GM23248 (cell line): ENCODE data around the gene NCBP3. TPM values are rescaled to one million over a fixed set of nuclear protein-coding genes. Genes with fewer than 3 reads are reported as not detected.

ENCODE experiments used
- DNase-seq: peaks from one replicate; pipeline ENCODE4 v3.0.0-alpha.2; 2015
- H2AFZ ChIP-seq: fragments of 200-600 bp; sonication (generic); 2 replicates; pipeline ENCODE4 v1.6.1; 2016; ENCODE audit warnings: antibody characterized with exemption
- H3F3A ChIP-seq: fragments of 200-600 bp; sonication (generic); 2 replicates; pipeline ENCODE4 v1.6.1; 2016; ENCODE audit warnings: mild to moderate bottlenecking, antibody characterized with exemption, mixed run types; ENCODE audit not compliant: insufficient read depth
- H3K27ac ChIP-seq: fragments of 200-600 bp; sonication (generic); 2 replicates; pipeline ENCODE4 v1.5.1; 2016; ENCODE audit warnings: mild to moderate bottlenecking
- H3K27me3 ChIP-seq: fragments of 200-600 bp; sonication (generic); replicated peaks from 2 replicates; pipeline ENCODE4 v1.6.1; 2016; ENCODE audit warnings: mild to moderate bottlenecking; ENCODE audit not compliant: insufficient read depth
- H3K36me3 ChIP-seq: fragments of 200-600 bp; sonication (generic); 2 replicates; pipeline ENCODE4 v1.6.1; 2016; ENCODE audit warnings: low read depth, mild to moderate bottlenecking
- H3K4me1 ChIP-seq: fragments of 200-600 bp; sonication (generic); 2 replicates; pipeline ENCODE4 v1.6.1; 2016; ENCODE audit warnings: mild to moderate bottlenecking; ENCODE audit not compliant: insufficient read depth
- H3K4me2 ChIP-seq: fragments of 200-600 bp; sonication (generic); one replicate; pipeline ENCODE4 v1.6.1; 2016; ENCODE audit warnings: mild to moderate bottlenecking; ENCODE audit not compliant: unreplicated experiment
- H3K4me3 ChIP-seq: fragments of 200-600 bp; sonication (generic); 2 replicates; pipeline ENCODE4 v1.5.1; 2016; ENCODE audit warnings: mild to moderate bottlenecking
- H3K79me2 ChIP-seq: fragments of 200-600 bp; sonication (generic); 2 replicates; pipeline ENCODE4 v1.6.1; 2016; ENCODE audit warnings: mild to moderate bottlenecking; ENCODE audit not compliant: insufficient read depth
- H3K9ac ChIP-seq: fragments of 200-600 bp; sonication (generic); 2 replicates; pipeline ENCODE4 v1.6.1; 2016; ENCODE audit warnings: mild to moderate bottlenecking
- H3K9me2 ChIP-seq: fragments of 200-600 bp; sonication (generic); 2 replicates; pipeline ENCODE4 v1.6.1; 2016; ENCODE audit warnings: mixed run types, mild to moderate bottlenecking, moderate library complexity; ENCODE audit not compliant: insufficient read depth
- H3K9me3 ChIP-seq: fragments of 200-600 bp; sonication (generic); one replicate; pipeline ENCODE4 v1.6.1; 2017; ENCODE audit warnings: low read depth
- H4K20me1 ChIP-seq: fragments of 200-600 bp; sonication (generic); 2 replicates; pipeline ENCODE4 v1.6.0; 2016; ENCODE audit not compliant: insufficient read depth
- EZH2 ChIP-seq: fragments of 200-600 bp; sonication (generic); IDR thresholded peaks from 2 replicates; pipeline ENCODE4 v1.6.1; 2018; ENCODE audit warnings: antibody characterized with exemption, mild to moderate bottlenecking; ENCODE audit not compliant: insufficient read depth, poor library complexity, severe bottlenecking
- EZH2phosphoT487 ChIP-seq: fragments of 200-600 bp; sonication (generic); IDR thresholded peaks from 2 replicates; pipeline ENCODE4 v1.6.1; 2018; ENCODE audit warnings: antibody characterized with exemption, moderate library complexity, mild to moderate bottlenecking, low read depth; ENCODE audit not compliant: insufficient read depth
- WGBS, 2 experiments: methylation state at CpG; one replicate each; pipeline ENCODE4 v1.1.6; 2015 to 2017; ENCODE audit warnings: low lambda C conversion rate in 2 of 2, low coverage in 1 of 2; ENCODE audit errors: missing lambda C conversion rate in 2 of 2; 5-methylcytosine and 5-hydroxymethylcytosine counted together
- in situ Hi-C: fragments of 300-500 bp; cut with MboI; formaldehyde crosslinking; loops from 2 replicates; pipeline ENCODE4 v1.15.0; 2020
- polyA plus RNA-seq: library from polyadenylated mRNA; unstranded; fragments of >200 nt; fragmentation: Nextera tagmentation; extraction: Ambion mirVana; gene quantifications from 2 replicates; pipeline ENCODE4 v1.2.1, GENCODE V29; 2016
- total RNA-seq: library from RNA; depleted of rRNA; stranded (reverse); fragments of >200 nt; shearing (Covaris generic); gene quantifications from 2 replicates; pipeline ENCODE4 v1.2.3, GENCODE V29; 2014

Gene NCBP3
- total and polyA plus RNA-seq, 2 experiments from 2014 or later, result 16.6 to 20.1 TPM

- in situ Hi-C loops, result no loop called here
- Histone ChIP-seq H3K9me2 (no peaks in the 10 kb centered on the region), H3K4me1 (no peaks in the 10 kb centered on the region), H2AFZ (no peak overlapping the region), H3K27ac (no peak overlapping the region), H3F3A (no peaks in the 10 kb centered on the region), H4K20me1 (no peaks in the 10 kb centered on the region), H3K4me3 (no peak overlapping the region), H3K9ac (no peak overlapping the region), H3K36me3 (no peaks in the 10 kb centered on the region), H3K79me2 (no peaks in the 10 kb centered on the region), H3K9me3 (no peaks in the 10 kb centered on the region), H3K27me3 (no peaks in the 10 kb centered on the region), H3K4me2 (no peak overlapping the region)
- peak; percentile 26 for DNase-seq
- TF ChIP-seq EZH2 (no peak), EZH2phosphoT487 (no peak)
- WGBS, 2 experiments, result 37 to 41% methylated on average over 21 to 23 of the region's 23 CpGs
Observed at GRCh38 chr17:3761036-3761917, 84.8 kb downstream of the NCBP3 start.

GRCh38 chr17:3759597-3760216 is 86.3 kb downstream of the NCBP3 start:
- Histone ChIP-seq H3F3A (no peaks in the 10 kb centered on the region), H3K4me3 (no peak overlapping the region), H3K36me3 (no peaks in the 10 kb centered on the region), H3K27me3 (no peaks in the 10 kb centered on the region), H3K27ac (no peak overlapping the region), H3K9me2 (no peaks in the 10 kb centered on the region), H3K9ac (no peak overlapping the region), H3K9me3 (no peaks in the 10 kb centered on the region), H2AFZ (no peak overlapping the region), H3K4me2 (no peak overlapping the region), H4K20me1 (no peaks in the 10 kb centered on the region), H3K4me1 (no peaks in the 10 kb centered on the region), H3K79me2 (no peaks in the 10 kb centered on the region)
- in situ Hi-C loops, result no loop called here
- DNase-seq, result no peak
- 73 to 80% methylated on average over 6 of the region's 6 CpGs for WGBS, 2 experiments
- TF ChIP-seq EZH2phosphoT487 (no peak), EZH2 (no peak)

GRCh38 chr17:3755335-3756030 is 90.6 kb downstream of the NCBP3 start:
- 42 to 45% methylated on average over 20 of the region's 20 CpGs for WGBS, 2 experiments
- in situ Hi-C loops, result no loop called here
- Histone ChIP-seq H3K9me3 (no peaks in the 10 kb centered on the region), H3K79me2 (no peaks in the 10 kb centered on the region), H3K27me3 (no peaks in the 10 kb centered on the region), H3F3A (no peaks in the 10 kb centered on the region), H3K9ac (no peak overlapping the region), H3K4me1 (no peaks in the 10 kb centered on the region), H2AFZ (no peak overlapping the region), H3K4me2 (no peak overlapping the region), H3K9me2 (no peaks in the 10 kb centered on the region), H3K27ac (no peak overlapping the region), H3K4me3 (no peak overlapping the region), H3K36me3 (no peaks in the 10 kb centered on the region), H4K20me1 (no peaks in the 10 kb centered on the region)
- TF ChIP-seq EZH2phosphoT487 (no peak), EZH2 (no peak)
- no peak for DNase-seq

- H3K4me1 ChIP-seq, result no peaks in the 10 kb centered on the region
- no peak overlapping the region for H3K4me3 ChIP-seq
- H3K9ac ChIP-seq, result no peak overlapping the region
- peak; percentile 58 for DNase-seq
- WGBS, 2 experiments, result 8 to 11% methylated on average over 30 to 56 of the region's 56 CpGs
- H4K20me1 ChIP-seq, result no peaks in the 10 kb centered on the region
- H3K9me3 ChIP-seq, result no peaks in the 10 kb centered on the region
- H3F3A ChIP-seq, result no peaks in the 10 kb centered on the region
- no peak for TF ChIP-seq EZH2
- TF ChIP-seq EZH2phosphoT487, result no peak
- no peak overlapping the region for H3K27ac ChIP-seq
- no peaks in the 10 kb centered on the region for H3K79me2 ChIP-seq
- H3K9me2 ChIP-seq, result no peaks in the 10 kb centered on the region
- no peak overlapping the region for H2AFZ ChIP-seq
- in situ Hi-C loops, result no loop called here
- H3K27me3 ChIP-seq, result no peaks in the 10 kb centered on the region
- H3K4me2 ChIP-seq, result no peak overlapping the region
- no peaks in the 10 kb centered on the region for H3K36me3 ChIP-seq
Observed at GRCh38 chr17:3754458-3755334, 91.3 kb downstream of the NCBP3 start.
